Measurements from ENCODE around the gene TSFM.

TSFM gene

GRCh38 chr12:57803319-57803893 is 20.8 kb downstream of the TSFM start:
- no peak overlapping the region for H3K27ac ChIP-seq
- TF ChIP-seq ZFX (IDR thresholded peaks at IDR 0.05; ENCODE audit: borderline replicate concordance) (no peak), CTCF (IDR thresholded peaks at IDR 0.05) (peak; percentile 89)

- TF ChIP-seq ZFX (IDR thresholded peaks at IDR 0.05; ENCODE audit: borderline replicate concordance), result no peak
- no peak for TF ChIP-seq CTCF (IDR thresholded peaks at IDR 0.05)
- H3K27ac ChIP-seq, result no peak overlapping the region
Observed at GRCh38 chr12:57806677-57807076, 24.1 kb downstream of the TSFM start.

GRCh38 chr12:57807285-57807684 is 24.7 kb downstream of the TSFM start:
- no peak overlapping the region for H3K27ac ChIP-seq
- no peak for TF ChIP-seq ZFX (IDR thresholded peaks at IDR 0.05; ENCODE audit: borderline replicate concordance)
- no peak for TF ChIP-seq CTCF (IDR thresholded peaks at IDR 0.05)

- H3K27ac ChIP-seq, result no peak overlapping the region
- no peak for TF ChIP-seq ZFX (IDR thresholded peaks at IDR 0.05; ENCODE audit: borderline replicate concordance)
- no peak for TF ChIP-seq CTCF (IDR thresholded peaks at IDR 0.05)
Observed at GRCh38 chr12:57808351-57808750, 25.8 kb downstream of the TSFM start.

DNA sequence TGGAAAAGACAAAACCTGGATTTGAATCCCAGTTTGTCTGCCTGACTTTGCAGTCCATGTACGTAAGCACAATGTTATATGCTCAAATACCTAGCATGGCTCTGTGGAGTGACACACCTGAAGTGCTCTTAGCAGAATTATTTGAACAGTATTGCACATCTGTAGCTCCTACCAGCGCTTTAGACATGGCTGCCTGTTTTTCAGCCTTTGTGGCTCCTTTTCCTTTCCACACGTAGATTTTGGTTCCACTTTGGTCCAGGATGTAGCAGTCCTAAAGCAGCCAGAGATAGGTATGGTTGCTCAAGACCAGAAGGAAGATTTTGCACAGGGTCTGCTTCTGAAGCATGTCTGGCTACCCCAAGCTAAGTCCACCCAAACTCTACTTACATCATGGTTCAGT is 26.8 kb downstream of the TSFM start:
- no peak overlapping the region for H3K27ac ChIP-seq

GRCh38 chr12:57810450-57810849 is 27.9 kb downstream of the TSFM start:
- H3K27ac ChIP-seq, result no peak overlapping the region
- TF ChIP-seq ZFX (IDR thresholded peaks at IDR 0.05; ENCODE audit: borderline replicate concordance), result no peak
- TF ChIP-seq CTCF (IDR thresholded peaks at IDR 0.05), result no peak

More for the DNA sequence above, 26.8 kb downstream of the TSFM start:
- no peak for TF ChIP-seq ZFX (IDR thresholded peaks at IDR 0.05; ENCODE audit: borderline replicate concordance)
- no peak for TF ChIP-seq CTCF (IDR thresholded peaks at IDR 0.05)

DNA sequence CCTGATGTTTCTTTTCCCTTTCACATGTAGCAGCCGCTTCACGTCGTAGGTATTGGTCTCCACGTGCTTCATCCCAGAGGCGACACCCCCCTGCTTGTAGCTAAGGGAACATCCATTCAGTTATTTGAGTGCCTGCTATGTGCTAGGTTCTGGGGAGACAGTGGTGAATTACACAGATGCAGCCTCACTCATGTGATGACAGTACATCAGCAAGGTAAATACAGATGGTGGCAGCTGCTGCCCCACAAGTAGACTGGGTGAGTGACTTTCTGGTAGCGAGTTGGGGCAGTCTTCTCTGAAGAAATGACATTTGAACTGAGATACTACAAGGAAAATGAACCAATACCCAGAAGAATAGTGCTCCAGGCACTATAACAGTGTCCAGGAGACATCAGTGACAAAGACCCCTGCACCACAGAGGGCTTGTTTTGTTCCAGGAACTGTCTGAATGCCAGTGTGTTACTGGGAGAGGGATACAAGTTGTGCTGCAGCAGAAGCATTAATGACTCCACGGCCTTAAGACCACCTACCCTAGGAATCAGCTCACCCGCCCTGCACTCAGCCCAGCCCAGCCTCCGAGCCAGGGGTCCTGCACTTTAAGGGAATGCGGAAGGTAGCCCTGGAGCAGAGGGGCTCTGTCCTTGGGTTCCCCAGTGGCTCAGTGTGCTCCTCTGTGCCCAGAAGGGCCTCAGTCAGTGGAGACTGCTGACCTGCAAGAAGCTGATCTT is 28.6 kb downstream of the TSFM start:
- TF ChIP-seq ZFX (IDR thresholded peaks at IDR 0.05; ENCODE audit: borderline replicate concordance), result no peak
- TF ChIP-seq CTCF (IDR thresholded peaks at IDR 0.05), result no peak
- H3K27ac ChIP-seq, result no peak overlapping the region

All from 22Rv1 (cell line).